MM.1S (cell line): ENCODE measurements around the gene TRIM74.
"Not testable (repeated sequence)": the region's sequence is repeated elsewhere in the genome, so short reads cannot be mapped to it uniquely, and the experiment has no call there.

Experiments used
- EZH2 ChIP-seq: fragments of 300-600 bp; sonication (generic); optimal IDR thresholded peaks from 2 replicates; pipeline ENCODE3; 2017; ENCODE audit warnings: low read depth, mild to moderate bottlenecking, antibody characterized with exemption, low read length, mixed read lengths
- EZH2phosphoT487 ChIP-seq: fragments of 300-600 bp; sonication (generic); IDR thresholded peaks from 2 replicates; pipeline ENCODE4 v1.6.1; 2018; ENCODE audit warnings: antibody characterized with exemption, low read length
- TF ChIP-seq, protein P1 (sequence below): fragments of 300-600 bp; sonication (generic); IDR thresholded peaks from 2 replicates; pipeline ENCODE4 v1.5.1; 2016; ENCODE audit warnings: antibody characterized with exemption, low read length, mixed read lengths

DNA sequence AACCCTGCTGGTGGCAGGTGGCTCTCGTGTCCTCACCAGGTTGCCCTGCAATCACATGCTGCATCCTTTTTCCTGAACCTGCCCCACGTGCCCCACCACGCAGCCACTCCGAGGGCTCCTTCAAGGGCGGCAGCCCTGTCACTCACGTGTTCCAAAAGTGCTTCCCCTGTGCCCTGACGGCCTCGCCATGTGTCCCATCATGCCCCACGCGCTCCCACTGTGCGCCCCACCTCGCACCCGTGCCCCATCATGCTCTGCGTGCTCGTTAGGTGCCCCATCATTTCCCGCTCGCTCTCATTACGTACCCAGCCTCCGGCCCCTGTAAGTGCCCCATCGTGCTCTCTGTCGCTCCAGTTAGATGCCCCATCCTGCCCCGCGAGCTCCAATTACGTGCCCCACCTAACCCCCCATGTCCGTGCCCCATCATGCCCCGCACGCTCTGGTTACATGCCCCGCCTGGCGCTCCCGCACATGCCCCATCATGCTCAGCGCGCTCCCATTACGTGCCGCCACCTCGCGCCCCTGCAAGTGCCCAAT, at the start of gene TRIM74:
- TF ChIP-seq, protein P1, sequence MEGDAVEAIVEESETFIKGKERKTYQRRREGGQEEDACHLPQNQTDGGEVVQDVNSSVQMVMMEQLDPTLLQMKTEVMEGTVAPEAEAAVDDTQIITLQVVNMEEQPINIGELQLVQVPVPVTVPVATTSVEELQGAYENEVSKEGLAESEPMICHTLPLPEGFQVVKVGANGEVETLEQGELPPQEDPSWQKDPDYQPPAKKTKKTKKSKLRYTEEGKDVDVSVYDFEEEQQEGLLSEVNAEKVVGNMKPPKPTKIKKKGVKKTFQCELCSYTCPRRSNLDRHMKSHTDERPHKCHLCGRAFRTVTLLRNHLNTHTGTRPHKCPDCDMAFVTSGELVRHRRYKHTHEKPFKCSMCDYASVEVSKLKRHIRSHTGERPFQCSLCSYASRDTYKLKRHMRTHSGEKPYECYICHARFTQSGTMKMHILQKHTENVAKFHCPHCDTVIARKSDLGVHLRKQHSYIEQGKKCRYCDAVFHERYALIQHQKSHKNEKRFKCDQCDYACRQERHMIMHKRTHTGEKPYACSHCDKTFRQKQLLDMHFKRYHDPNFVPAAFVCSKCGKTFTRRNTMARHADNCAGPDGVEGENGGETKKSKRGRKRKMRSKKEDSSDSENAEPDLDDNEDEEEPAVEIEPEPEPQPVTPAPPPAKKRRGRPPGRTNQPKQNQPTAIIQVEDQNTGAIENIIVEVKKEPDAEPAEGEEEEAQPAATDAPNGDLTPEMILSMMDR, result not testable (repeated sequence)
- not testable (repeated sequence) for TF ChIP-seq EZH2, EZH2phosphoT487
